Measurements from ENCODE around the gene NECAB3.
A peak's percentile ranks its signal among the peaks of the same experiment; 100 is the strongest.

The NECAB3 gene

GRCh38 chr20:33662172-33662571, 12.1 kb downstream of the NECAB3 start, which contains the start of gene C20orf144:
C20orf144 (plus strand) TSS chr20:33662327; CDS start chr20:33662346, 19 bp downstream.
- DNase-seq (ENCODE audit: low read depth in 1 of 2, low spot score in 1 of 2): no peak
- TF ChIP-seq JUND (IDR thresholded peaks at IDR 0.05; ENCODE audit: low read depth): no peak
- in situ Hi-C loops (cut with HindIII; ENCODE audit: low pct_unique_long_range_greater_than_20kb, low sequenced_read_pairs): no loop called here

DNA sequence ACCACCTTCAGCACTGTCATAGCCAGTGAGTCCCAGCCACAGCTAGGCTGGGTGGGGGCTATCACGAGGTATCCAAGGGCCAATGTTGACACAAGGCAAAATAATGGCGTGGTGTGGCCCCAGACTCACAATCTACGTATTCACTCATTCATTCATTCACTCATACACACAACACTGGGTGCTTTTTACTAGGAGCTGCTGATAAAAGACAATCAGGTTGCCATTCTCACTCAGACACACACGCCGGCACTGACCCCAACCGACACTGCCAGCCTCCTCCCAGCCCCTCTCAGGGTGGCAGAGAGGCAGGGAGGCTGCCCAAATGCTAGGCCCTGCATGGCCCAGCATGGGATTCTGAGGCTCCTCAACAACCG, 13.6 kb downstream of the NECAB3 start:
- in situ Hi-C loops (cut with HindIII; ENCODE audit: low pct_unique_long_range_greater_than_20kb, low sequenced_read_pairs): no loop called here
- DNase-seq (ENCODE audit: low read depth in 1 of 2, low spot score in 1 of 2): no peak
- no peak for TF ChIP-seq JUND (IDR thresholded peaks at IDR 0.05; ENCODE audit: low read depth)

DNA sequence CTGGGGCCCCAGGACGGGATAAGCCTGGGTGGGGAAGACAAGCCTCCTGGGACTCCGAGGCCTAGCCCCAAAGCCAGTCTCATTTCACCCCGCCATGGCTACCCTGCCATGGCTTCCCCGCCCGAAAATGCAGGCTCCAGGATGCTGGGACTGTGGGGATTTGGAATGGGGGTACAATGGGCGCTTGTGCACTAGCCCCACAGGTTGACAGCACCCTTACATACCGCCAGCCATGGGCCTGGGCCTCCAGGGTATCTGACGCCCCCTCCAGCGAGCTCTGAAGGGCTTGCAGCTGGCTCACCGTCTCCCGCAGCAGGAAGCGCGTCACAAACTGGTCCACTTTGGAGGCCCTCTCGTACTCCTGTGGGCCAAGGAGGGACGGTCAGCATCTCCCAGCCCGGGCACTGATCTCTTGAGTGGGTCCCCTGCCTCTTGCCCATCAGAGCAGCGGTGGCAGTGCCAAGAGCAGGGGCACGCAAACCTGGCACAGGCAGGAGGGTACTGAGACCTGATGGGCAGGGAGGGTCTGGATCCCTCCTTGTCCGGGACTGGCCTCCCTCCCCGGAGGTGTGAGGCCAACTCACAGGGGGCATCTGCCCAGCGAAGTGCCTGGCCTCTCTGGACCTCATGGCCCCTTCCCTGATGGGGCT, 14.1 kb downstream of the NECAB3 start:
- no peak for TF ChIP-seq JUND (IDR thresholded peaks at IDR 0.05; ENCODE audit: low read depth)
- DNase-seq (ENCODE audit: low read depth in 1 of 2, low spot score in 1 of 2): no peak
- in situ Hi-C loops (cut with HindIII; ENCODE audit: low pct_unique_long_range_greater_than_20kb, low sequenced_read_pairs): no loop called here

DNA sequence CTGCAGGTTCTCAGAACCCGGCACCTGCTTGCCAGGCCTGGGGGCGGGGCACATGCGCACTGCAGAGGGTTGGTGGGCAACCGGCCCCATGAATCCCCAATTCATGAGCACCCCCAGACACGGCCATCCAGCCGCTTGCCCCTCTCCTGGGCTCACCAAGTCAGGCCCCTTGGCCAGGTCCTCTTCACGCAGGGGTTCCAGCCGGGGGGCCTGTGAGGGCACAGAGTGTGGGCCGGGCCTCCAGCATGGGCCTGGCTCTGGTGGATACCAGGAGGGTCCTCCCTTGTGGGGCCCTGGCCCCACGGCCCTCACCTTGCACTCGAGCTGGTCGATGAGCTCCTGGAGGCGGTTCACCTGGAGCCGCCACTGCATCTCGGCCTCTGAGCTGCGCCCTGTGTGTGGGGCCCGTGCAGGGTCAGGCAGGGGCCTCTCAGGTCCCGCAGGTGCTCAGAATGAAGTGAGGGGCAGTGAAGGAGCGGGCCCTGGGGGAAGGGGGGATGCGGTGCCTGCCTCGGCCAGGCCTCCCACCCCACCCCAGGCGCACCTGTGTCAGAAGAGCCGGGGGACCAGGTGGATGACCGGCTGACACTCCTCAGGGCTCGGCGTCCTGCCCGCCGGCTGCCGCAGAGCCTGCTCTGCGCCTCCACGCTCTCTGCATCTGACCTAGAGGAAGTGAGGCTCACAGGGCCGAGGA, 14.7 kb downstream of the NECAB3 start:
- in situ Hi-C loops (cut with HindIII; ENCODE audit: low pct_unique_long_range_greater_than_20kb, low sequenced_read_pairs): no loop called here
- no peak for DNase-seq (ENCODE audit: low read depth in 1 of 2, low spot score in 1 of 2)
- no peak for TF ChIP-seq JUND (IDR thresholded peaks at IDR 0.05; ENCODE audit: low read depth)

- no peak for DNase-seq (ENCODE audit: low read depth in 1 of 2, low spot score in 1 of 2)
- in situ Hi-C loops (cut with HindIII; ENCODE audit: low pct_unique_long_range_greater_than_20kb, low sequenced_read_pairs): no loop called here
- TF ChIP-seq JUND (IDR thresholded peaks at IDR 0.05; ENCODE audit: low read depth): no peak
Measured at GRCh38 chr20:33658929-33659328, 15.3 kb downstream of the NECAB3 start.

GRCh38 chr20:33658510-33658909, 15.7 kb downstream of the NECAB3 start:
- TF ChIP-seq JUND (IDR thresholded peaks at IDR 0.05; ENCODE audit: low read depth): no peak
- in situ Hi-C loops (cut with HindIII; ENCODE audit: low pct_unique_long_range_greater_than_20kb, low sequenced_read_pairs): no loop called here
- DNase-seq (ENCODE audit: low read depth in 1 of 2, low spot score in 1 of 2): peak in 1 of 2 experiments; percentile 1

DNA sequence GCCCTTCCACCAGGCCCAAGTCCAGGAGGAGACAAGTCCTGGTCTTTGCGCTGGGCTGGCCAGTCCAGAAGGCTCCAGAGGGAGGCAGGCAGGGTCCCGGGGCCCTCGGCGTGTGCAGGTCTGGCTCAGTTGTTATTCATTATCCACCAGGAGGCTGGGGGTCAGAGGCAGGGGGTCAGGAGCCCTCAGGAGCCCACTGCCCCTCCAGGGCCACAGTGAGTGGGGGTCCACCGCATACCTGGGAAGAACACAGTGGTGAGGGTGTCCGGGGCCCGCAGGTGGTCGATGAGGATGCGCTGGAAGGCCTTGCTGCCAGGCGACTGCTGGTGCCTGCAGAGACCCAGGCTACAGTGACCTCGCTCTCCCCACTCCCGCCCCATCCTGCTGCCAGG, 16.5 kb downstream of the NECAB3 start:
- peak in 1 of 2 experiments; percentile 2 for DNase-seq (ENCODE audit: low read depth in 1 of 2, low spot score in 1 of 2)
- TF ChIP-seq JUND (IDR thresholded peaks at IDR 0.05; ENCODE audit: low read depth): no peak
- in situ Hi-C loops (cut with HindIII; ENCODE audit: low pct_unique_long_range_greater_than_20kb, low sequenced_read_pairs): no loop called here

DNA sequence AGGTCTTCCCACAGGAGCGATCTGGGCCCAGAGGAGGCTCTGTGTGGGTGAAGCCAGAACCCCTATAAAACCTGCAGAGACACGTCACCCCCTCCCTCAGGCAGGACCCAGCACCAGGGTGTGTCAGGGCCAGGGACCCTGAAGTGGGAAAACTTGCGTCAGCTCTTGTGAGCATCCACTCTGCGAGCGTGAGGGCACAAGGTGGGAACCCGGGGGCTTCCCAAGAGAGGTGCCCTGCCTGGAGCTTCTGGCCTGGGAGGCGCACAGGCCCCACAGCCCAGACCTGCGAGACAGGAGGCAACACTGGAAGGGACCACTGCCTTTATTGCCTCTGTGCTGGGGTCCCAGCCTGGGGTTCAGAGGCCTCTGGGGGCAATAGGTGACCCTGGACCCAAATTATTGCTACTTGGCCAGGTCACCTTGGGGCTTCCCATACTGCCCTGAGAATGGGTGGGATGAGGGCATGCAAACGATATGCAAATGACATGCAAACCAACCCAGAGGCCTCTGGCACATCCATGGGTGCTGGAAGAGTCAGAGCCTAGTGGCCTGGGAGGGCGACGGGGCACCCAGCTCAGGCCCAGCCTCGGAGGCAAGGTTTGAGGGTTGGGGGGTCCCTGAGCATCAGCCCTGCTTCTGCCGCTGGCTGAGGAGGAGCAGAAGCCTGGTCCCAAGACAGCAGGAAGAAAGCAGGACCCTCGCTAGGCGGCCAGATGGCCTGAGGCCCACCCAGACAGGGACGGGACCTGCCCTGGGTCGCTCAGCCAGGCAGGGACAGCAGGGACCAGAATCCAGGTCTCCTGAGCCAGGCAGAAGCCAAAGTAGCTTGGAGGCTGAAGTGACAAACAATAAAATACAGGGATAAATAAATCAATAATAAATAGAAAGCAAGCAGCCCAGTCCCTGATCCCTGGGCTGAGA, 17.2 kb downstream of the NECAB3 start:
- no peak for DNase-seq (ENCODE audit: low read depth in 1 of 2, low spot score in 1 of 2)
- in situ Hi-C loops (cut with HindIII; ENCODE audit: low pct_unique_long_range_greater_than_20kb, low sequenced_read_pairs): no loop called here

DNA sequence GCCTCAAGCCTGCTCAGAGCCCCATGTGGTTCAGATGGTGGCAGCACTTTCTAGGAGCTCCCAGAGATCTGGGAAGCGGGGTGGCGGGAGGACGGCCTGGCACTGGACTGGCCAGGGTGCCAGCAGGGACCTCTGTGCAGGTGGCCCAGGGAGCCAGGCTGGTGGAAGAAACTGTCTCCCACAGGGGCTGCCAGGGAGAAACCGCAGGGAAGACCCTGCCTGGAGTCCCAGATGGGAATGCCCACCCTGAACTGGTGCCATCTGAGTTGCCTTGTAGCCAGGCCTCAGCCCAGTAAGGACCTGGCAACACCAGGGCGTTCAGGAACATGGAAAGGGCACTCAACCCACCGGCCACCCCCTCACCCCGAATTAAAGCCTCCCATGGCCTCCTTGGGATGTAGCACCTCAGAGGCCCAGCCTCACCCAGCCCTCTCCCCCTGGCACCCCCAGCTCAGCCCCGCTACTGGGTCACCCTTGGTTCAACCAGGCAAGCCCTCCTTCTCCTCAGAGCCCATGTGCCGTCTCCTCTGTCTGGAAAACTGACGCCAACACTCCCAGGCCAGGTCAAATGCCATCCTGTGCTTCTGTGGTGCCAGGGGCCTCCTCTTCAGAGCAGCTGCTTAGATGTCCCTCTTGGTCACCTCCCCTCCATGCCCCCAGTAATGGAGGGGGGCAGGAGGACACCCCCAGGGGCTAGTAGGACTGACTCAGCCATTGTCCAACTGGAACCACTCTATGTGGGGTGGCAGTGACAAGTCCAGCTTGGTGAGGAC, 18.0 kb downstream of the NECAB3 start:
- TF ChIP-seq JUND (IDR thresholded peaks at IDR 0.05; ENCODE audit: low read depth): no peak
- no peak for DNase-seq (ENCODE audit: low read depth in 1 of 2, low spot score in 1 of 2)
- in situ Hi-C loops (cut with HindIII; ENCODE audit: low pct_unique_long_range_greater_than_20kb, low sequenced_read_pairs): no loop called here

More for the DNA sequence above, 17.2 kb downstream of the NECAB3 start:
- TF ChIP-seq JUND (IDR thresholded peaks at IDR 0.05; ENCODE audit: low read depth): no peak

- in situ Hi-C loops (cut with HindIII; ENCODE audit: low pct_unique_long_range_greater_than_20kb, low sequenced_read_pairs): no loop called here
- no peak for TF ChIP-seq JUND (IDR thresholded peaks at IDR 0.05; ENCODE audit: low read depth)
- DNase-seq (ENCODE audit: low read depth in 1 of 2, low spot score in 1 of 2): no peak
Measured at GRCh38 chr20:33655164-33655563, 19.1 kb downstream of the NECAB3 start.

DNA sequence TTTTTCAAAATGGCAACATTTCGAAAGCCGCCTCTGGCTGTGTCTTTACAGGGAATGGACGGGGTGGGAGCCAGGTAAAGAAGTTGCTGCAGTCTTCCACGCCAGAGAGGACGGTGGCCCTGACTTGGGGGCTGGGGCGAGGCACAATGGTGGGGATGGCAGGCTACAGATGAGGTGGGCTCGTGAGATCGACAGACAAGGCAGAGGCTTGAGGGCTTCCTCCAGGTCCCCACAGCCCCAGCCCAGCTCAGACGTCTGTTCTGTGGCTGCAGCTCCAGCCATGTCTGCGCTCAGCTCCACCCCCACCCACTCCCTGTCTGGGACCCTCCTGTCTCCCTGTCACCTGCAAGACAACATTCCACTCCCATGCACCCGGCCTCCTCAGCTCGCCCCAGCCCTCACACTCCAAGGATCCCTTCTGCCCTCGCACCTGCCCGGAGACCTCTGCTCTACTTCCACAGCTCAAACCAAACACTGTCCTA, 19.5 kb downstream of the NECAB3 start:
- no peak for TF ChIP-seq JUND (IDR thresholded peaks at IDR 0.05; ENCODE audit: low read depth)
- in situ Hi-C loops (cut with HindIII; ENCODE audit: low pct_unique_long_range_greater_than_20kb, low sequenced_read_pairs): no loop called here
- DNase-seq (ENCODE audit: low read depth in 1 of 2, low spot score in 1 of 2): no peak

All from T47D (cell line).